Stimulated activated naive CD8-positive, alpha-beta T cell treated with anti-CD3 and anti-CD28 coated beads, Interleukin-15, Interleukin-2, amounts not matched to agents 100 ng/mL and 50 ng/mL, for 24 hours (primary cell): ENCODE results near the gene VAMP8.
"Not testable (repeated sequence)": the region's sequence is repeated elsewhere in the genome, so short reads cannot be mapped to it uniquely, and the experiment has no call there.

Source experiments
- H3K27ac Mint-ChIP-seq: one replicate; pipeline ENCODE4 v1.8.0; 2021; ENCODE audit warnings: mild to moderate bottlenecking, mixed read lengths
- H3K27me3 Mint-ChIP-seq: one replicate; pipeline ENCODE4 v1.8.0; 2021; ENCODE audit warnings: mixed read lengths
- H3K36me3 Mint-ChIP-seq: one replicate; pipeline ENCODE4 v1.8.0; 2021; ENCODE audit warnings: low read depth, mixed read lengths
- H3K4me1 Mint-ChIP-seq: one replicate; pipeline ENCODE4 v1.8.0; 2021; ENCODE audit warnings: low read depth, mixed read lengths
- H3K4me3 Mint-ChIP-seq: one replicate; pipeline ENCODE4 v1.8.0; 2021; ENCODE audit warnings: mild to moderate bottlenecking, mixed read lengths
- H3K9me3 Mint-ChIP-seq: one replicate; pipeline ENCODE4 v1.8.0; 2021; ENCODE audit warnings: mixed read lengths

Gene VAMP8

DNA sequence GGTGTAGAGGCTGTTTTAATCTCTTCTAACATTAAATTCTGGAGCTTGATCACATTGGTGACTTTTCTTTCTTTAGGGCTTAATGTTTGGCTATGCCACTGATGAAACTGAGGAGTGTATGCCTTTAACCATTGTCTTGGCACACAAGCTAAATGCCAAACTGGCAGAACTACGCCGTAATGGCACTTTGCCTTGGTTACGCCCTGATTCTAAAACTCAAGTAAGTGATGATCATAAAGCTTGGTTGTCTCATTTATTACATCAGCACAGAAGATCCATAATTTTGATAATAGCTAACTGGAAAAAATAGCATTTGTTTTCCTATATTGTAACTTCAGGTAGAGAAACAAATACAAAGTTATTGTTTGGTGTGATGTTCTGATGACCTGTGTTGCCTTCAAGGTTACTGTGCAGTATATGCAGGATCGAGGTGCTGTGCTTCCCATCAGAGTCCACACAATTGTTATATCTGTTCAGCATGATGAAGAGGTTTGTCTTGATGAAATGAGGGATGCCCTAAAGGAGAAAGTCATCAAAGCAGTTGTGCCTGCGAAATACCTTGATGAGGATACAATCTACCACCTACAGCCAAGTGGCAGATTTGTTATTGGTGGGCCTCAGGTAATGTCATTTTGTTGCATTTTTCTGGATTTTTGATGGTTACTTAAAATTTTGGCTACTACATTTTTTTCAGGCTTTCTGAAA, 35.5 kb upstream of the VAMP8 start:
- Mint-ChIP-seq H3K27ac (peak overlapping the region; percentile 96), H3K27me3 (no peaks in the 10 kb centered on the region), H3K9me3 (no peaks in the 10 kb centered on the region), H3K4me1 (peaks cover 53% of the 10 kb centered on the region), H3K36me3 (peaks cover 61% of the 10 kb centered on the region), H3K4me3 (peak overlapping the region; percentile 99)

DNA sequence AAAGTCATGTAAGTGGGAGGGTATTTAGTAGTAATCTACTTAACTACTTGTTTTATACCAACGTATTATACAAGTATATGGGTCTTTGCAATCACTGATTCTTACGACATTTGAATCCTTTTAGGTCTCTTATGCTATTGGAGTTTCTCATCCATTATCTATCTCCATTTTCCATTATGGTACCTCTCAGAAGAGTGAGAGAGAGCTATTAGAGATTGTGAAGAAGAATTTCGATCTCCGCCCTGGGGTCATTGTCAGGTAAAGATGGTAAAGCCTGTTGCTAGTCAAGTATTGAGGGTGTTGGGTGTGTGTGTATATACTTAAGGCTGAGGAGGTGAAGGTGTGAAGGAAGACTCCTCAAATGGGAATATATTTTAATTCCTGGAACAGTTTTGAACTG, 34.6 kb upstream of the VAMP8 start:
- peak overlapping the region; percentile 99 for H3K4me3 Mint-ChIP-seq
- no peaks in the 10 kb centered on the region for H3K27me3 Mint-ChIP-seq
- peaks cover 61% of the 10 kb centered on the region for H3K36me3 Mint-ChIP-seq

DNA sequence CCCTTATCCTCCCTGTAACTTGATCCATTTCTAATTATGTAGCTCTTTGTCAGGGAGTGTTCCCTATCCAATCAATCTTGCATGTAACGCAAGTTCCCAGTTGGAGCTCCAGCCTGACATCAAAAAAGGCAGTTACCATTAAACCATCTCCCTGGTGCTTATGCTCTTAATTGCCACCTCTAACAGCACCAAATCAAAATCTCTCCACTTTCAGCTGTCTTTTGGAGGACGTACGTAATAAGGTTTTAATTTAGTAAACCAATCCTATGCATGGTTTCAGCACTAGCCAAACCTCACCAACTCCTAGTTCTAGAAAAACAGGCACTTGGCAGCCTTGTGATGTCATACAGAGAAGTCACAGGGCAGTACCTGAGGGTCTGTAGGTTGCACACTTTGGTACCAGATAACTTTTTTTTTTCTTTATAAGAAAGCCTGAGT, 33.1 kb upstream of the VAMP8 start:
- peaks cover 61% of the 10 kb centered on the region for H3K36me3 Mint-ChIP-seq
- H3K9me3 Mint-ChIP-seq, H3K27me3 Mint-ChIP-seq: not testable (repeated sequence)
- H3K4me3 Mint-ChIP-seq = peak overlapping the region; percentile 24
- H3K27ac Mint-ChIP-seq = peak overlapping the region; percentile 67
- peaks cover 44% of the 10 kb centered on the region for H3K4me1 Mint-ChIP-seq

More for the DNA sequence above, 34.6 kb upstream of the VAMP8 start:
- Mint-ChIP-seq H3K27ac (peak overlapping the region; percentile 96), H3K4me1 (peaks cover 44% of the 10 kb centered on the region), H3K9me3 (no peaks in the 10 kb centered on the region)

DNA sequence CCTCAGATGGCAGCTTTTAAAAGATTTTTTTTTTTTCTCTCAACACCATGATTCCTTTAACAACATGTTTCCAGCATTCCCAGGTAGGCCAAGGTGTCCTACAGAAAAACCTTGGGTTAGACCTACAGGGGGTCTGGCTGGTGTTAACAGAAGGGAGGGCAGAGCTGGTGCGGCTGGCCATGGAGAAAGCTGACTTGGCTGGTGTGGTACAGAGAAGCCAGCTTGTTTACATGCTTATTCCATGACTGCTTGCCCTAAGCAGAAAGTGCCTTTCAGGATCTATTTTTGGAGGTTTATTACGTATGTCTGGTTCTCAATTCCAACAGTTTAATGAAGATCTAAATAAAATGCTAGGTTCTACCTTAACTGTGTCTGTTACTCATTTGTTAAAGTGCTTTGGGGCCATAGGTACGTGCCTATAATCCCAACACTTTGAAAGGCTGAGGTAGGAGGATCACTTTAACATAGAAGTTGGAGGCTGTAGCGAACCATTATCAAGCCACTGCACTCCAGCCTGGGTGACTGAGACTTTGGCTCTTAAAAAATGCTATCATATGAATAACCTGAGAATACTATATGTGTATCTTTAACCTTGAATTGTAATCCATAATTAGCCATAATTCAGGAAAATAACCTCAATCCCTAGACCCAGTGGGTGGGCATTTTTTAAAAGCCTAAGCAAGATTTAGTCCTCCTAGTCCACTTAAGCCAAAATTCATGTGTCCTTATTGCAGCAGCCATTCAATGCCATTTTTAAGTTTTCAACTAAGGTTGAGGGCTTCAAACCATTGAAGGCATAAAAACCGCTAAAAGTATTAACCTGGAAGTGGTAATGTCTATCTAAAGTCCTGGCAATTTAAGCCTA, 32.2 kb upstream of the VAMP8 start:
- not testable (repeated sequence) for H3K9me3 Mint-ChIP-seq, H3K27me3 Mint-ChIP-seq
- Mint-ChIP-seq H3K4me3 (peak overlapping the region; percentile 35), H3K27ac (peak overlapping the region; percentile 46), H3K4me1 (peaks cover 40% of the 10 kb centered on the region), H3K36me3 (peaks cover 57% of the 10 kb centered on the region)

DNA sequence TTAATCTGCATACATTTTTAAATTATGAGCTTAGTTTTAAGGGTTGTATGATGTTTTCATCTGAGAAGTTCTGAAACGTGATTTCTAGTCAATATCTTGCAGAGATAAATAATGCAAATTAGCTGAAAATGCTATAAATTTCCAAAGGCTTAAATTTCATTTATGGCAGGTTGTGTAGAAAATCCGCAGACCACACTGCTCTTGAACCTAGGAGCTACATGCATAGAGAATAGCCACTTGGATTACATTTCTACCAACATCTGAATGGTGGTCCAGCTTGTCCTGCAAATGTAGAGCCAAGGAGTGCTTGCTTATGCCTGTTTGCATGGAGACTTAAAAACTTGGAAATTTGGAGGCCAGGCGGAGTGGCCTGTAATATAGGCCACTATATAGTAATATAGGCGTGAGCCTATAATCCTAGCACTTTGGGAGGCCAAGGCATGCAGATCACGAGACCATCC, 31.6 kb upstream of the VAMP8 start:
- Mint-ChIP-seq H3K27me3 (no peaks in the 10 kb centered on the region), H3K9me3 (no peaks in the 10 kb centered on the region), H3K4me1 (peaks cover 33% of the 10 kb centered on the region), H3K27ac (no peak overlapping the region), H3K4me3 (no peak overlapping the region), H3K36me3 (peaks cover 54% of the 10 kb centered on the region)

DNA sequence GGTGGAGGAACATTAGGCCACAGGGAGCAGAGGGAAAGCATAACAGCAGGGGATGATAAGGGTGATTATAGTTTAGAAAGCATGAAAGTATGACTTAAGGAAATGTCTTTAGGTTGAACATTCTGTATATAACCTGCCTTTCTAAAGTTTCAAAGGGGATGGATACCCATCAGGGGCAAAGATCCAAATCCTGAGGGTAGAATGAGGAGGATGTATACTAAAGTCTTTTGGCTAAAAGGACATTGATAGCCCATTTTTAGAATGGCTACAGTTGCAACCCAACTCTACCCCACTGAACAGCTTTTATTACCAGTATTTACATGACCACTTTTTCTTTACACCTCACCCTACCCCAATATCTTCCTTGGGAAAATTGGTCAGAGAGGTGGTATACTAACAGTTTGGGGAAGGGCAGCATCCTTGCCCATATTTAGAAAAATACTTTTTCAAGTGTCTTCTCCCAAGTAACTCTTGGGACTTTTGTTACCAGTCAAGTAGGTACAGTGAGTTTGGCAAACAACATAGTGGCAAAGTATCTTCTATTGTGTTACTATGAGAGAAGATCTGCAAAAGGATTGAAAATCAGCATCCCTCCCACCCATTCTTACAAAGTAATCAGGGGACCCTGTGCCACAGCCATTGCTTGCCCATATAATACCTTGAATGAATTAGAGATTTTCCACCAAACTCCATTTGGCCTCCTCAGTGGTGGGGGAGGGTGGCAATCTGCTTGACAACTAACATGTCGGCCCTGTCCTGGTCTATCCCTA, 30.1 kb upstream of the VAMP8 start:
- no peaks in the 10 kb centered on the region for H3K27me3 Mint-ChIP-seq
- peaks cover 18% of the 10 kb centered on the region for H3K4me1 Mint-ChIP-seq
- H3K36me3 Mint-ChIP-seq = peaks cover 47% of the 10 kb centered on the region
- no peaks in the 10 kb centered on the region for H3K9me3 Mint-ChIP-seq
- peak overlapping the region; percentile 69 for H3K27ac Mint-ChIP-seq
- H3K4me3 Mint-ChIP-seq = no peak overlapping the region

DNA sequence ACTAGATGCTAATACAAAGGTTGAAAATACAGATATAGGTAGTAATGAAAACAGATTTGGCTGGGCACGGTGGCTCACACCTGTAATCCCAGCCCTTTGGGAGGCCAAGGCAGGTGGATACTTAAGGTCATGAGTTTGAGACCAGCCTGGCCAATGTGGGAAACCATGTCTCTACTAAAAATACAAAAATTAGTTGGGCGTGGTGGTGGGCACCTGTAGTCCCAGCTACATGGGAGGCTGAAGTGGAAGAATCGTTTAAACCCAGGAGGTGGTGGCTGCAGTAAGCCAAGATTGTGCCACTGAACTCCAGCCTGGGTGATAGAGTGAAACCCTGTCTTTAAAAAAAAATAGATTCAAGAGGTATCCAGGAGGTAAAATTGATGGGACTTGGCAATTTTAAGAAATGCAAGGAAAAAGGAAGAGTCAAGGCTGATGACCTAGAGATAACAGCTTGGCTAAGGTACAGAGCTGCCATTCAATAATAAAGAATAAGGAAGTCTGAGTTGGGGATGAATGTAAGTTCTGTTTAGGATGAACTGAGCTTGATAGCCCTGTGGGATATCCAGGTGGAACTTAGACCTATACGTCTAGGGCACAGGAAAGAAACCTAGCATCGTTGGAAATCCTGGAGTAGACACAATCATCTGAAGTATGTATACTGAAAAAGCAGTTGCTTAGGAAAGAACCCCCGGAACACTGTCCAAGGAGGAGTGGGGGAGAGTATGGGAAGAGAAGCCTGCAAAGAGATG, 29.4 kb upstream of the VAMP8 start:
- H3K4me1 Mint-ChIP-seq = peaks cover 11% of the 10 kb centered on the region
- H3K4me3 Mint-ChIP-seq = no peak overlapping the region
- H3K36me3 Mint-ChIP-seq = peaks cover 40% of the 10 kb centered on the region
- H3K27me3 Mint-ChIP-seq = no peaks in the 10 kb centered on the region
- H3K27ac Mint-ChIP-seq = no peak overlapping the region
- no peaks in the 10 kb centered on the region for H3K9me3 Mint-ChIP-seq

DNA sequence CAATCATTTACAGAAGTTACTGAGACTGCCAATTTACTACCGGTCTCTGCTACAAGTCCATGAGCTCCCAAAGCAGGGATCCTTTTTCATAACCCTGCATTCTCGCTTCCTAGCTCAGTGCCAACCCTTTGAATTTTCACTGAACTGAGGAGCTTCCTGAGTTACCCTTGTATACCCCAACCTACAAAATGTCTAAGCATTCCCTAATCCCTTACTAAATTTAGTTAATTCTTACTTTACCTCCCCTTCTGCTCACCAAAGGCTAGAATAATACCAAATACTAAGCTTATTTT, 28.8 kb upstream of the VAMP8 start:
- Mint-ChIP-seq H3K9me3 (no peaks in the 10 kb centered on the region), H3K27ac (no peak overlapping the region), H3K4me3 (no peak overlapping the region), H3K27me3 (no peaks in the 10 kb centered on the region), H3K4me1 (peaks cover 7% of the 10 kb centered on the region), H3K36me3 (peaks cover 34% of the 10 kb centered on the region)

DNA sequence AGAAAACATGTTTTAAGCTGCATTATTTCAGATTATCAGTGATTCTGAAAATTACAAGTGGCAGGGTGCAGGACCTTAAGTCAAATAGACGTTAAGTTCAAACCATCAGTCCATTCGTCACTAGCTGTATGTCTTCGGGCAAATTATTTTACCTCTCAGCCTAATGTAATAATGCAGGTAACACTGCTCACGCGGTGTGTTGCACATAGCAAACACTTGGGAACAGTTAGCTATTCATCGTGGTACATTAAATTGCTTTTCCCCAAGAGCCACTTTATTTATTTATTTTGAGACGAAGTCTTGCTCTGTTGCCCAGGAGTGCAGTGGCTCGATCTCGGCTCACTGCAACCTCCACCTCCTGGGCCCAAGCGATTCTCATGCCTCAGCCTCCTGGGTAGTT, 28.3 kb upstream of the VAMP8 start:
- no peaks in the 10 kb centered on the region for H3K27me3 Mint-ChIP-seq
- H3K9me3 Mint-ChIP-seq = no peaks in the 10 kb centered on the region
- peaks cover 33% of the 10 kb centered on the region for H3K36me3 Mint-ChIP-seq
- H3K4me1 Mint-ChIP-seq = peaks cover 4% of the 10 kb centered on the region
- H3K4me3 Mint-ChIP-seq = no peak overlapping the region
- no peak overlapping the region for H3K27ac Mint-ChIP-seq

DNA sequence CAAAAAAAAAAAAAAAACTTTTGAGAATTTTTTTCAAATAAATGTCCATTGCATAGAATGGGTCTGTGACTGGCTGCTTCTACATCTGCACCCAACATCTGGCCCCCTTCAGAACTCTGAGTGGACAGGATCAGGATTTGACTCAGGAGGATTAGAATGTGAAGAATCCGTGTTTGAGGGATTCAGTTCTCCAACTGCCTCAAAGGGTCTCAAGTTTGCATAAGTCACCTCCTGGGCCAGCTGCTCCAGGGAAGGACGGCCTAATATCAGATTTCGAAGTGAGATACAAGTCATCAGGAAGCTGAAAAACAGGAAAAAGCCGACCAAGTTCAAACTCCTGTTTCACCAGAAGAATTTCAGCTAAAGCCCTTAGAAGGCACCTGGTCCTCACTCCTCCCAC, 27.6 kb upstream of the VAMP8 start:
- no peak overlapping the region for H3K27ac Mint-ChIP-seq
- no peaks in the 10 kb centered on the region for H3K4me1 Mint-ChIP-seq
- H3K27me3 Mint-ChIP-seq = no peaks in the 10 kb centered on the region
- H3K9me3 Mint-ChIP-seq = no peaks in the 10 kb centered on the region
- no peak overlapping the region for H3K4me3 Mint-ChIP-seq
- H3K36me3 Mint-ChIP-seq = peaks cover 32% of the 10 kb centered on the region

DNA sequence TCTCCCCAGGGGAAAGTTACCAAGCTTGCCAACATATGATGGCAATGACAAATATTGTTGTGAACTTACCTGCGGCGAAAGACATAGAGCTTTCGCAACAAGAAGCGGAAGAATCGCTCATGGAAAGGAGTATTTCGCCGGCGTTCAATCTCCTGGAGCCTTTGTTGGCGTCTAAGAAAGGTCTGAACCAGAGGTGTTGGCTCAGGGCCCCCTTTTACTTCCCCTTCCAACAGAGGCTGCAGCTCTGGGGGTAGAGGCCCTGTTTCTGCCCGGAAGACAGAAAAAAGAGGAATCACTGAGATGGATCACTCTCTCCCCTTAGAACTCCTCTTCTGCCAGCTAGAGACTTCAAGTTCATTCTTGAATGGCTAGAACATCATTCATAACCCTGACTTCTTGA, 26.9 kb upstream of the VAMP8 start:
- H3K27ac Mint-ChIP-seq = no peak overlapping the region
- H3K4me1 Mint-ChIP-seq = no peaks in the 10 kb centered on the region
- no peaks in the 10 kb centered on the region for H3K27me3 Mint-ChIP-seq

DNA sequence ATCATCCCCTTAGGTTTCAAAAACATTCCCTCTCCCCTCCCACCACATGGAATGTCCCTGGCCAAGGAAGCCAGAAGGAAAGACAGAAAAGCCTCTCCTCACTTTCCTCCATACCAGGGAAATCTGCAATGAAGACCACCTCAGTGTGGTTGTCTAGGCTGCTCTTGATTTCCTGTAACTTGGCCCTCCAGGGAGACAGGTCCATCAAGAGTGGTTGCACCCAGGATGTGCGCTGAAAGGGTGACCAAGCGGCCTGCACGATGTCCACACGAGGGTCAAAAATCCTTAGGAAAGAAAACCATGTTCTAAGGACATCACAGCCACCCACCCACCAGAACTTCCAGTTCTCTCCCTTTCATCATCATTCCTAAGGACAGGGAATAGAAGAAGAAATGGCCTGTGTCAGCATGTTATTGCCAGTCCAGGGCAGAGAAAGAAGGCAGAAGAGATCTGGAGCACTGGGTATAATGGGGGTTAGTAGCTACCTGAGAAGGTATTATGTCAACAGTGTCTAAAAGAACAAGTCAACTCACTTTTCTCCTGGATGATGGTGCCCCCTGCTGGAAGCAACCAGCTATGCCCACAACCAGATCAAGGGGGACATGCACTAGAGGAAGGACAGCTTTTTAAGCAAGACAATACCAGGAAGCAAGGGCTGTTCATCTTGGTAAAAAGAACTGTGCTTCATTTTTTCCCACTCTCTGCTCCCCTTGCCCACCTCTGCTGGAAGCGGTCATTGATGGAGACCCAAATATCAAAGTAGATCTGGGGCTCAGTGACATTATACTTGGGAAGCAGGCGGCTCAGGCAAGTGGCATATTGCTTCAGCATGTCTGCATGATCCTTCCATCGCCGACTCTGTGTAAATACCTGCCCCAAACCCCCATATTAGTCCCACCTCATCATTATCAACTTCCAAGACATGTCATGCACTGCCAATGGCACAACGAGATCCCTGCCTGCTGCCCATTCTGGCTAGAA, 25.4 kb upstream of the VAMP8 start:
- Mint-ChIP-seq H3K27me3 (no peaks in the 10 kb centered on the region), H3K36me3 (peaks cover 31% of the 10 kb centered on the region), H3K4me1 (no peaks in the 10 kb centered on the region), H3K9me3 (no peaks in the 10 kb centered on the region), H3K4me3 (no peak overlapping the region), H3K27ac (no peak overlapping the region)

More for the DNA sequence above, 26.9 kb upstream of the VAMP8 start:
- no peak overlapping the region for H3K4me3 Mint-ChIP-seq
- H3K9me3 Mint-ChIP-seq = no peaks in the 10 kb centered on the region
- H3K36me3 Mint-ChIP-seq = peaks cover 30% of the 10 kb centered on the region

DNA sequence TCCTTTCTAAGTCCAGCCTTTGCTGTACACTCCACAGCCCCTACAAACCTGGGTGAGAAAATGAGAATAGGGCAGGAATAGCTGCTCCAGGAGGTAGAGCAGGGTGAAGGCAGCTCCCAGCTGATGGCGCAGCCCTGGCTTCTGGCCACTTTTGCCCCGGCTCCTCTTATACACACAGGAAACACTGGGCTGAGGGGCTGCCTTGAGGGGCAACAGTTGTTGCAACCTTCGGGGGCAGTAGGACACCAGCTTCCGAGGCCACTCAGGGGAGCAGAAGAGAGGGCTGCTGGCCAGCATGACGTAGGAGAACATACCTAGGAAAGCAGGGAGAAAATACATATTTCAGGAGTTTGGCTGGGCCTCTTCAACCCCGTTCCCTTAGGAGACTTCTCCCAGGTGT, 24.2 kb upstream of the VAMP8 start:
- Mint-ChIP-seq H3K4me3 (no peak overlapping the region), H3K36me3 (peaks cover 37% of the 10 kb centered on the region), H3K4me1 (peaks cover 5% of the 10 kb centered on the region), H3K27me3 (no peaks in the 10 kb centered on the region), H3K9me3 (no peaks in the 10 kb centered on the region), H3K27ac (no peak overlapping the region)
